SH-SY5Y (cell line): ENCODE results near the gene HOXB8.

Experiments used
- GATA2 ChIP-seq: IDR thresholded peaks from 2 replicates; pipeline ENCODE4 v1.6.1; 2011; ENCODE audit warnings: mild to moderate bottlenecking, low read depth, low read length
- GATA3 ChIP-seq: IDR thresholded peaks from 2 replicates; pipeline ENCODE4 v1.6.1; 2011; ENCODE audit warnings: low read depth, mild to moderate bottlenecking, low read length, moderate library complexity

GRCh38 chr17:48586355-48587258 lies 28.5 kb downstream of the HOXB8 start:
- TF ChIP-seq GATA3 (no peak), GATA2 (no peak)
